ENCODE measurements around the gene FRMD4A. TPM values are rescaled to one million over a fixed set of nuclear protein-coding genes. Genes with fewer than 3 reads are reported as not detected.
A peak's percentile ranks its signal among the peaks of the same experiment; 100 is the strongest.

FRMD4A gene
- total and polyA plus RNA-seq, 2 of the 4 experiments (the other 2 are of a cell fraction), result 30.3 to 68.8 TPM

DNA sequence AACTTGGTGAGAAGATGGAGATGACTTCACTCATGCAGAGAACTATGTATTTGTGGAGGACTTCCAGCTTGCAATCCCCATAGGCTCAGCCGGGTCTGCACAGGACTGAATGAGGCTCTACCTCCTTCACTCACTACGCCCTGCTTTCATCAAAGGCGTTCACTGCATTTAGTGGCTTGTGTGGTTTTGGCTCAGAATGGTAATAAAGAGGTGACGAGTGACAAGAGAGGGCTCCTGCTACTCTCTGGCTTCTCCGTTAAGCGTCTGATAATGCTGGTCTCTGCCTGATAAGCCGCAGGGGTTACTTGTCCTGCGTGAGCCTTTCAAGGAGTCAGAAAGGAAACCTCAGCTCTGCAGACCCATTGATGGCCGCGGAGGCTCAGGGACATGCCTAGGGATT is 400.6 kb downstream of the FRMD4A start:
- H3K23ac ChIP-seq (ENCODE audit: low read depth, low read length), result no peak overlapping the region; the same call in 1 of the 2 replicates
- H2BK15ac ChIP-seq (ENCODE audit: low read depth, low read length), result no peak overlapping the region
- no peak overlapping the region for H3K56ac ChIP-seq (ENCODE audit: extremely low read depth, insufficient read depth, low read length)
- DNase-seq (no peak), ATAC-seq (ENCODE audit: low read depth) (no peak)
- no peaks in the 10 kb centered on the region for H3K27me3 ChIP-seq (ENCODE audit: control insufficient read depth, insufficient read depth, low read length)
- H4K20me1 ChIP-seq (ENCODE audit: insufficient read depth, low read length), result no peaks in the 10 kb centered on the region
- no TSS peak for BruUV-seq (replicated peaks)
- no peak overlapping the region for H3K27ac ChIP-seq (ENCODE audit: insufficient read depth, low read length)
- peaks cover 0 to 6% of the 10 kb centered on the region in 2 experiments; a peak in 1 of 4 replicates for H3K79me1 ChIP-seq (ENCODE audit: low read depth in 1 of 2, low read length in 2 of 2)
- CTCF ChIA-PET, result no interaction called here
- H2BK5ac ChIP-seq (ENCODE audit: low read depth, low read length, poor library complexity, severe bottlenecking), result no peak overlapping the region
- peak overlapping the region; percentile 38 for H2AFZ ChIP-seq (replicated peaks; ENCODE audit: low read length, poor library complexity)
- no peak overlapping the region for H3K18ac ChIP-seq (ENCODE audit: low read depth, low read length)
- no peak overlapping the region for H2BK120ac ChIP-seq (ENCODE audit: low read depth, low read length)
- peak overlapping the region; percentile 52 for H3K4ac ChIP-seq (ENCODE audit: low read depth, low read length)
- TF ChIP-seq SMC3 (IDR thresholded peaks at IDR 0.05; ENCODE audit: low read depth, low read length), result no peak
- TF ChIP-seq NFE2L2 (IDR thresholded peaks at IDR 0.05; ENCODE audit: low read depth, low read length), result no peak
- TF ChIP-seq MAFK (IDR thresholded peaks at IDR 0.05; ENCODE audit: low read depth, low read length), result no peak
- TF ChIP-seq RAD21 (IDR thresholded peaks at IDR 0.05; ENCODE audit: low read length), result no peak
- no peak for TF ChIP-seq BHLHE40 (IDR thresholded peaks at IDR 0.05; ENCODE audit: low read depth, low read length)
- peak overlapping the region; percentile 13; the same call in 1 of the 2 replicates for H4K91ac ChIP-seq (ENCODE audit: insufficient read depth, low read depth, low read length)
- no peak overlapping the region for H2AK9ac ChIP-seq (replicated peaks; ENCODE audit: low read depth, low read length, poor library complexity)
- dilution Hi-C loops (cut with HindIII; ENCODE audit: low sequenced_read_pairs, unreplicated experiment), result no loop called here
- no peaks in the 10 kb centered on the region for H3K9me1 ChIP-seq (ENCODE audit: insufficient read depth, low read length)
- no peak overlapping the region for H3K4me3 ChIP-seq (ENCODE audit: insufficient read depth, low read depth, low read length)
- no peak overlapping the region for H4K5ac ChIP-seq (ENCODE audit: low read depth, low read length)
- H3K9ac ChIP-seq (ENCODE audit: low read depth, low read length), result no peak overlapping the region
- in situ Hi-C loops (cut with MboI; ENCODE audit: low sequenced_read_pairs), result no loop called here
- H3K9me3 ChIP-seq (ENCODE audit: control insufficient read depth, insufficient read depth, low read length), result no peaks in the 10 kb centered on the region
- no CpG with 5 or more reads among the region's 10 CpGs for WGBS, 2 experiments (ENCODE audit: extremely low coverage in 2 of 2, insufficient read length in 1 of 2)
- H2AK5ac ChIP-seq (ENCODE audit: low read depth, low read length), result 0 out of 2 replicates have a peak overlapping the region, but pooled peaks have one; percentile 2
- H3K4me2 ChIP-seq (ENCODE audit: low read depth, low read length), result no peak overlapping the region
- H4K8ac ChIP-seq (ENCODE audit: low read depth in 2 of 2, low read length in 2 of 2), result no peak overlapping the region
- H3K14ac ChIP-seq (replicated peaks; ENCODE audit: low read depth, low read length), result no peak overlapping the region; the same call in 1 of the 2 replicates
- no peak overlapping the region; the same call in 1 of the 2 replicates for H2BK20ac ChIP-seq (ENCODE audit: low read depth, low read length)
- peaks cover 2% of the 10 kb centered on the region; the same call in 1 of the 2 replicates for H3K4me1 ChIP-seq (ENCODE audit: control insufficient read depth, insufficient read depth, low read length)
- intact Hi-C loops (cut with micrococcal nuclease), result no loop called here
- POLR2A ChIA-PET (ENCODE audit: unreplicated experiment), result no interaction called here
- no peaks in the 10 kb centered on the region for H3K36me3 ChIP-seq (ENCODE audit: control insufficient read depth, insufficient read depth, low read length)

Data from IMR-90 (cell line).